Esophagus squamous epithelium (tissue), 4 donors: ENCODE results near the gene KIF26A.

Source experiments
- CTCF ChIP-seq, 6 experiments: fragments of 450-650 bp in 4 of 6; fragments of 200-600 bp in 2 of 6; sonication (generic) in 2 of 6; IDR thresholded peaks; one replicate each; pipeline ENCODE4 v1.5.1; 2016 to 2019; ENCODE audit warnings: antibody characterized with exemption in 6 of 6, mild to moderate bottlenecking in 4 of 6, moderate library complexity in 4 of 6
- POLR2A ChIP-seq, 4 donors: fragments of 450-650 bp; IDR thresholded peaks; one replicate each; pipeline ENCODE4 v1.6.1; 2017; ENCODE audit warnings: antibody characterized with exemption in 4 of 4, mild to moderate bottlenecking in 4 of 4, moderate library complexity in 3 of 4

GRCh38 chr14:104111301-104112112, 26.9 kb upstream of the KIF26A start:
- TF ChIP-seq CTCF (IDR thresholded peaks at IDR 0.05) (no peak), POLR2A (IDR thresholded peaks at IDR 0.05) (no peak)
